Caco-2 (cell line): ENCODE measurements around the gene CTAG1B. TPM values are rescaled to one million over a fixed set of nuclear protein-coding genes. Genes with fewer than 3 reads are reported as not detected.

Experiments
- BruUV-seq: library from RNA; stranded (reverse); fragments of 400-500 nt; replicated peaks from 2 replicates; lab custom pipeline; 2021; lab: Mats Ljungman, UMichigan
- CTCF ChIA-PET: fragments of 300-600 bp; sonication (Branson Sonifier 250); formaldehyde crosslinking; loops from one replicate; lab custom pipeline; 2022; ENCODE audit warnings: antibody characterized with exemption; lab: Charles Lee
- POLR2A ChIA-PET: fragments of 300-600 bp; sonication (Branson Sonifier 250); formaldehyde crosslinking; loops from one replicate; lab custom pipeline; 2022; ENCODE audit warnings: antibody characterized with exemption; lab: Charles Lee
- DNase-seq, 2 experiments: peaks; one replicate each; pipeline versions ENCODE4 v3.0.0 to v3.0.0-alpha.2; 2020 to 2022
- H3K27me3 ChIP-seq: replicated peaks from 2 replicates; pipeline ENCODE4 v1.6.0; 2011; ENCODE audit warnings: low read length; ENCODE audit not compliant: control insufficient read depth, insufficient read depth
- H3K36me3 ChIP-seq: 2 replicates; pipeline ENCODE4 v1.5.1; 2011; ENCODE audit warnings: low read length; ENCODE audit not compliant: control insufficient read depth, insufficient read depth
- H3K4me1 ChIP-seq: fragments of 250-450 bp; sonication (Bioruptor Pico); 2 replicates; pipeline ENCODE4 v1.5.1; 2020; ENCODE audit warnings: mild to moderate bottlenecking
- H3K4me3 ChIP-seq: 2 replicates; pipeline ENCODE4 v1.5.1; 2011; ENCODE audit warnings: low read depth, mild to moderate bottlenecking, control low read depth, low read length
- H3K9me3 ChIP-seq: fragments of 250-450 bp; sonication (Bioruptor Pico); 2 replicates; pipeline ENCODE4 v1.5.1; 2020; ENCODE audit warnings: mild to moderate bottlenecking, moderate library complexity
- H3K27ac Mint-ChIP-seq: one replicate; pipeline ENCODE4 v1.8.0; 2022; ENCODE audit warnings: mixed read lengths; ENCODE audit not compliant: unreplicated experiment
- H3K27me3 Mint-ChIP-seq: one replicate; pipeline ENCODE4 v1.8.0; 2022; ENCODE audit warnings: mixed read lengths; ENCODE audit not compliant: insufficient read depth, unreplicated experiment
- H3K36me3 Mint-ChIP-seq: one replicate; pipeline ENCODE4 v1.8.0; 2022; ENCODE audit warnings: mild to moderate bottlenecking, mixed read lengths; ENCODE audit not compliant: insufficient read depth, unreplicated experiment
- H3K4me1 Mint-ChIP-seq: one replicate; pipeline ENCODE4 v1.8.0; 2022; ENCODE audit warnings: low read depth, mixed read lengths; ENCODE audit not compliant: unreplicated experiment
- H3K4me3 Mint-ChIP-seq: one replicate; pipeline ENCODE4 v1.8.0; 2022; ENCODE audit warnings: mild to moderate bottlenecking, moderate library complexity, mixed read lengths; ENCODE audit not compliant: unreplicated experiment
- H3K9me3 Mint-ChIP-seq: one replicate; pipeline ENCODE4 v1.8.0; 2022; ENCODE audit warnings: mixed read lengths; ENCODE audit not compliant: unreplicated experiment
- CTCF ChIP-seq, 2 experiments: fragments of 200-600 bp in 1 of 2; IDR thresholded peaks; 1 replicate in 1 of 2; 2 replicates in 1 of 2; pipeline versions ENCODE4 v1.5.1 to v1.8.0; 2011 to 2022; ENCODE audit warnings: antibody characterized with exemption in 1 of 2, control low read depth in 1 of 2, inconsistent platforms in 1 of 2, low read depth in 1 of 2, low read length in 1 of 2, mild to moderate bottlenecking in 1 of 2, moderate library complexity in 1 of 2; ENCODE audit not compliant: insufficient read depth in 1 of 2, severe bottlenecking in 1 of 2, unreplicated experiment in 1 of 2
- intact Hi-C: fragments of 100-400 bp; cut with micrococcal nuclease; formaldehyde crosslinking; loops from one replicate; pipeline ENCODE4 v1.10.0; 2022; ENCODE audit not compliant: unreplicated experiment
- total RNA-seq: library from RNA; stranded (reverse); gene quantifications from 2 replicates; pipeline ENCODE4 v1.2.3, GENCODE V29; 2022

The CTAG1B gene
- total RNA-seq, 1 experiment from 2014 or later, result not detected

DNA sequence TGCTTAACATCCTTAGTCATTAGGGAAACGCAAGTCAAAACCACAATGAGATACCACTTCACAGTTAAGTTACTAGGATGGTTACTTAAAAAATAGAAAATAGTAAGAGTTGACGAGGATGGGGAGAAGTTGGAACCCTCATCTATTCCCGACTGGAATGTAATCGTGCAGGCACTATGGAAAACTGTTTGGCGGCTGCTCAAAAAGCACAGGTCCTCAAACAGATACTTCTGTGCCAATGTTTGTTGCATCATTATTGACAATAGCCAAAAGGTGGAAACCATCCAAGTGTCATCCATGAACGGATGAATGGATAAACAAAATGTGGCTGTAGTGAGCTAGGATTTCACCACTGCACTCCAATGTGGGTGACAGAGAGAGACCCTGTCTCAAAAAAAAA is 11.7 kb downstream of the CTAG1B start:
- H3K27me3 ChIP-seq, result no peaks in the 10 kb centered on the region
- H3K9me3 ChIP-seq, result no peaks in the 10 kb centered on the region
- BruUV-seq, result no TSS peak
- H3K27ac Mint-ChIP-seq, result no peak overlapping the region
- no peaks in the 10 kb centered on the region for H3K36me3 ChIP-seq
- no peak for TF ChIP-seq CTCF (IDR thresholded peaks at IDR 0.05; ENCODE audit: insufficient read depth in 1 of 2, low read depth in 1 of 2, low read length in 1 of 2, severe bottlenecking in 1 of 2, unreplicated experiment in 1 of 2)
- no peak overlapping the region for H3K4me3 Mint-ChIP-seq
- POLR2A ChIA-PET, result no interaction called here
- H3K4me3 ChIP-seq, result no peak overlapping the region
- CTCF ChIA-PET, result no interaction called here
- DNase-seq, result no peak
- H3K9me3 Mint-ChIP-seq, result no peaks in the 10 kb centered on the region
- peaks cover 7% of the 10 kb centered on the region for H3K27me3 Mint-ChIP-seq
- H3K4me1 Mint-ChIP-seq, result no peaks in the 10 kb centered on the region
- intact Hi-C loops, result no loop called here
- H3K36me3 Mint-ChIP-seq, result no peaks in the 10 kb centered on the region
- H3K4me1 ChIP-seq, result no peaks in the 10 kb centered on the region

DNA sequence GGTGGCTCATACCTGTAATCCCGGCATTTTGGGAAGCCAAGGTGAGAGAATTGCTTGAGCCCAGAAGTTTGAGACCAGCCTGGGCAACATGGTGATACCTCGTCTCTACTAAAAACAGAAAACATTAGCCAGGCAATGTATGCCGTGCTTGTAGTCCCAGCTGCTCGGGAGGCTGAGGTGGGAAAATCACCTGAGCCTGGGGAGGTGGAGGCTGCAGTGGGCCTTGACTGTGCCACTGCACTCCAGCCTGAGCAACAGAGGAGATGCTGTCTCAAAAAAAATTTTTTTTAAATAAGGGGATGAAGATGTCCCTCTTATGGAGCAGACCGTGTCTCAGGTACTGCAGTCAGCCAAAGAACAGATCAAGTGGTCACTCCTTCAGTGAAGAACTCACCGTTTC is 13.5 kb downstream of the CTAG1B start:
- Mint-ChIP-seq H3K4me3 (no peak overlapping the region), H3K36me3 (no peaks in the 10 kb centered on the region), H3K27ac (no peak overlapping the region), H3K9me3 (no peaks in the 10 kb centered on the region), H3K27me3 (peaks cover 7% of the 10 kb centered on the region), H3K4me1 (no peaks in the 10 kb centered on the region)
- Histone ChIP-seq H3K9me3 (no peaks in the 10 kb centered on the region), H3K36me3 (no peaks in the 10 kb centered on the region), H3K4me1 (no peaks in the 10 kb centered on the region), H3K4me3 (no peak overlapping the region), H3K27me3 (no peaks in the 10 kb centered on the region)
- CTCF ChIA-PET, result no interaction called here
- no peak for TF ChIP-seq CTCF (IDR thresholded peaks at IDR 0.05; ENCODE audit: insufficient read depth in 1 of 2, low read depth in 1 of 2, low read length in 1 of 2, severe bottlenecking in 1 of 2, unreplicated experiment in 1 of 2)
- POLR2A ChIA-PET, result no interaction called here
- DNase-seq, result no peak
- no TSS peak for BruUV-seq
- intact Hi-C loops, result no loop called here

DNA sequence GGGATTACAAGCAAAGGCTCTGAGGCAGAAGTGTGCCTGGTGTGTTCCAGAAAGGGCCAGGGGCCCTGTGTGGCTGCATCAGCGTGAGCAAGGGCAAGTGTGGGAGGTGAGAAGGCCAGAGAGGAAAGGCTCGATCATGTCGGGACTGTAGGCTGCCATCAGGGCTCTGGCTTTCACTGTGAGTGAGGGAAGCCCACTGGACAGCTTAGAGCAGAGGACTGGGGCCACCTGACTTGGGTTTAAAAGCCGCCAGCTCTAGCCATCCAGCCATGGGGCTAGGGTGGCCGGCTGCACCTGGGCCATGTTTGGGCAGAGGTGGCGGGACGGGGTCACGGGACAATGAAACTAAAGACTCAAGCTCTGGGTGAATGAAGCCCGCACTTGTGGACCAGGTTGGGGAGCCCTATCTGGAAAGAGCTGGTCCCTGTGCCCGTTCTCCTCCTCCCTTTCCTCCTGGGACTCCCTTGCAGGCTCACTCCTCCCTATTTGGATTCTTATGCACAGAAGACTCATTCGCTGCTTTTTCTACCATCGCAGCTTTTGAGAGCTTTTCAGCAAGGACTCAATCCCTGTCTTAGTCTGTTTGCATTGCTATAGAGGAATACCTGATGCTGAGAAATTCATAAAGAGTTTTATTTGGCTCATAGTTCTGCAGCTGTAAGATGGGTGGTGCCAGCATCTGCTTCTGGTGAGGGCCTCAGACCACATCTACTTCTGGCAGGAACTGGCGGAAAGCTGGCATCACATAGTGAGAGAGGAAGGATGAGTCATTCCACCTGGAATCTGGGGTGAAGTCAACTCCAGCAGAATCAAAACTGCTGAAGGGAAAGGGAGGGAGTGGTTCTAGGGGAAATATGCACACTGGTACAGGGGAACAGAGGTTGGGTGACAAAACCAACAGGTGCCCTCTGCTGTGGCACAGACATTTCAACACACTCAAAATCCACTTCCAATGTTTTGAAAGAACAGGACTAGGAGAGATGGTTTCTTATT is 15.3 kb downstream of the CTAG1B start:
- no peak overlapping the region for H3K27ac Mint-ChIP-seq
- BruUV-seq, result no TSS peak
- Histone ChIP-seq H3K4me3 (no peak overlapping the region), H3K36me3 (no peaks in the 10 kb centered on the region), H3K9me3 (no peaks in the 10 kb centered on the region), H3K4me1 (no peaks in the 10 kb centered on the region), H3K27me3 (no peaks in the 10 kb centered on the region)
- no peak for TF ChIP-seq CTCF (IDR thresholded peaks at IDR 0.05; ENCODE audit: insufficient read depth in 1 of 2, low read depth in 1 of 2, low read length in 1 of 2, severe bottlenecking in 1 of 2, unreplicated experiment in 1 of 2)
- intact Hi-C loops, result no loop called here
- no peak for DNase-seq
- ChIA-PET POLR2A (no interaction called here), CTCF (no interaction called here)
- no peak overlapping the region for H3K4me3 Mint-ChIP-seq
- no peaks in the 10 kb centered on the region for H3K4me1 Mint-ChIP-seq
- H3K36me3 Mint-ChIP-seq, result no peaks in the 10 kb centered on the region
- peaks cover 7% of the 10 kb centered on the region for H3K27me3 Mint-ChIP-seq
- no peaks in the 10 kb centered on the region for H3K9me3 Mint-ChIP-seq
